NCI-H2227 (cell line): ENCODE data around the gene SLC19A1.

ENCODE experiments used
- DNase-seq: peaks from one replicate; lab custom pipeline; 2025; ENCODE audit not compliant: unreplicated experiment; lab: John Stamatoyannopoulos, UW

SLC19A1 gene

GRCh38 chr21:45545691-45546531 lies 3.7 kb upstream of the SLC19A1 start:
- no peak for DNase-seq

- DNase-seq: no peak
Measured at GRCh38 chr21:45545236-45545570, 3.0 kb upstream of the SLC19A1 start.

GRCh38 chr21:45544449-45545235 lies 2.4 kb upstream of the SLC19A1 start:
- DNase-seq: no peak

GRCh38 chr21:45543710-45544448 lies 1.6 kb upstream of the SLC19A1 start:
- no peak for DNase-seq

GRCh38 chr21:45543371-45543709 lies 1.1 kb upstream of the SLC19A1 start:
- DNase-seq: no peak

- no peak for DNase-seq
Measured at GRCh38 chr21:45542667-45543370, 579 bp upstream of the SLC19A1 start.

- DNase-seq: peak; percentile 70
Measured at GRCh38 chr21:45541221-45542039, 810 bp downstream of the SLC19A1 start.

GRCh38 chr21:45540601-45540970 lies 1.7 kb downstream of the SLC19A1 start:
- no peak for DNase-seq

GRCh38 chr21:45539796-45540600 lies 2.2 kb downstream of the SLC19A1 start:
- DNase-seq: no peak

GRCh38 chr21:45539046-45539795 lies 3.0 kb downstream of the SLC19A1 start:
- no peak for DNase-seq

GRCh38 chr21:45538381-45539045 lies 3.7 kb downstream of the SLC19A1 start:
- DNase-seq: no peak

- no peak for DNase-seq
Measured at GRCh38 chr21:45537746-45538291, 4.4 kb downstream of the SLC19A1 start.

- DNase-seq: no peak
Measured at GRCh38 chr21:45537111-45537745, 5.0 kb downstream of the SLC19A1 start.

GRCh38 chr21:45536301-45537081 lies 5.7 kb downstream of the SLC19A1 start:
- DNase-seq: no peak

GRCh38 chr21:45535341-45536081 lies 6.7 kb downstream of the SLC19A1 start:
- no peak for DNase-seq
